Stimulated activated CD4-positive, alpha-beta T cell treated with anti-CD3 and anti-CD28 coated beads, Interleukin-2, amount 100 ng/mL, for 48 hours (primary cell): ENCODE measurements around the gene ADORA1.

Source experiments
- DNase-seq, 2 donors: peaks; one replicate each; pipeline ENCODE4 v3.0.0-alpha.2; 2020

The ADORA1 gene

GRCh38 chr1:203176273-203177035 lies 48.9 kb downstream of the ADORA1 start:
- DNase-seq: no peak

GRCh38 chr1:203177036-203177405 lies 49.5 kb downstream of the ADORA1 start:
- DNase-seq: no peak

- no peak for DNase-seq
These were observed 50.0 kb downstream of the ADORA1 start for GRCh38 chr1:203177470-203178039.

- DNase-seq: no peak
These were observed 50.6 kb downstream of the ADORA1 start for GRCh38 chr1:203178083-203178482.

- no peak for DNase-seq
These were observed 51.5 kb downstream of the ADORA1 start for GRCh38 chr1:203178821-203179666.

- DNase-seq: no peak
These were observed 52.1 kb downstream of the ADORA1 start for GRCh38 chr1:203179667-203180005.

- no peak for DNase-seq
These were observed 53.2 kb downstream of the ADORA1 start for GRCh38 chr1:203180611-203181330.

GRCh38 chr1:203181586-203182386 lies 54.3 kb downstream of the ADORA1 start:
- DNase-seq: no peak

GRCh38 chr1:203182387-203182953 lies 54.9 kb downstream of the ADORA1 start:
- DNase-seq: no peak

GRCh38 chr1:203183828-203184227 lies 56.3 kb downstream of the ADORA1 start:
- no peak for DNase-seq

GRCh38 chr1:203184467-203184866 lies 56.9 kb downstream of the ADORA1 start:
- no peak for DNase-seq

GRCh38 chr1:203185061-203185461 lies 57.5 kb downstream of the ADORA1 start:
- no peak for DNase-seq

GRCh38 chr1:203185585-203185984 lies 58.1 kb downstream of the ADORA1 start:
- no peak for DNase-seq

- no peak for DNase-seq
These were observed 58.5 kb downstream of the ADORA1 start for GRCh38 chr1:203186091-203186445.

- DNase-seq: no peak
These were observed 59.1 kb downstream of the ADORA1 start, which contains the start of gene CHI3L1 for GRCh38 chr1:203186446-203187303. TSS of gene CHI3L1 (minus strand) at chr1:203186704. CDS start at chr1:203186623, 81 bp downstream.

- DNase-seq: no peak
These were observed 59.8 kb downstream of the ADORA1 start for GRCh38 chr1:203187304-203187685.

GRCh38 chr1:203187689-203188264 lies 60.3 kb downstream of the ADORA1 start:
- no peak for DNase-seq

- DNase-seq: no peak
These were observed 61.2 kb downstream of the ADORA1 start for GRCh38 chr1:203188686-203189232.

- DNase-seq: no peak
These were observed 62.4 kb downstream of the ADORA1 start for GRCh38 chr1:203189951-203190352.

GRCh38 chr1:203190949-203191348 lies 63.4 kb downstream of the ADORA1 start:
- DNase-seq: no peak
